Esophagus mucosa (tissue), 1 donor: ENCODE data around the gene NRSN2. TPM values are rescaled to one million over a fixed set of nuclear protein-coding genes. Genes with fewer than 3 reads are reported as not detected.
"Not testable (repeated sequence)": the region's sequence is repeated elsewhere in the genome, so short reads cannot be mapped to it uniquely, and the experiment has no call there.

Experiments used
- ATAC-seq: fragments of 200-7000 bp; cut with Tn5 transposase; one replicate; pipeline ENCODE4 v1.9.1; 2020
- total RNA-seq: library from RNA; stranded (reverse); gene quantifications from one replicate; pipeline ENCODE4 v1.2.4, GENCODE V29; 2023
- donor health status: DM: yes; HTN: yes; CAD: no.

Gene NRSN2
- total RNA-seq, 1 donor from 2014 or later: 7.1 TPM

- ATAC-seq: peak; percentile 78
These were observed 21.6 kb upstream of the NRSN2 start, which contains the start of gene SOX12 for GRCh38 chr20:325045-325888. TSS of gene SOX12 (plus strand) at chr20:325552. CDS start at chr20:325925, 373 bp downstream.

- no peak for ATAC-seq
These were observed 20.8 kb upstream of the NRSN2 start for GRCh38 chr20:325889-326644.

GRCh38 chr20:326645-327185, 20.2 kb upstream of the NRSN2 start:
- no peak for ATAC-seq

GRCh38 chr20:327186-328026, 19.5 kb upstream of the NRSN2 start:
- peak; percentile 24 for ATAC-seq

GRCh38 chr20:328027-328974, 18.6 kb upstream of the NRSN2 start:
- no peak for ATAC-seq

- no peak for ATAC-seq
These were observed 17.8 kb upstream of the NRSN2 start for GRCh38 chr20:328975-329695.

GRCh38 chr20:329851-330232, 17.1 kb upstream of the NRSN2 start:
- no peak for ATAC-seq

- ATAC-seq: peak; percentile 40
These were observed 16.4 kb upstream of the NRSN2 start for GRCh38 chr20:330233-331149.

- ATAC-seq: no peak
These were observed 12.3 kb upstream of the NRSN2 start for GRCh38 chr20:334578-334977.

- ATAC-seq: not testable (repeated sequence)
These were observed 10.9 kb upstream of the NRSN2 start for GRCh38 chr20:336040-336439.

GRCh38 chr20:341682-342081, 5.2 kb upstream of the NRSN2 start:
- ATAC-seq: peak; percentile 86

- no peak for ATAC-seq
These were observed 3.8 kb upstream of the NRSN2 start for GRCh38 chr20:343107-343506.

- no peak for ATAC-seq
These were observed 775 bp upstream of the NRSN2 start for GRCh38 chr20:346033-346639.

- ATAC-seq: no peak
These were observed 367 bp downstream of the NRSN2 start for GRCh38 chr20:347317-347639.

GRCh38 chr20:347640-348484, 951 bp downstream of the NRSN2 start:
- ATAC-seq: peak; percentile 73

- ATAC-seq: no peak
These were observed 2.3 kb downstream of the NRSN2 start for GRCh38 chr20:348972-349841.

GRCh38 chr20:353166-353565, 6.3 kb downstream of the NRSN2 start:
- ATAC-seq: no peak
